ENCODE data around the gene FAM184B.

- TF ChIP-seq EP300 (conservative IDR thresholded peaks at IDR 0.05; ENCODE audit: poor library complexity, severe bottlenecking), result no peak
- no peak for TF ChIP-seq CTCF (IDR thresholded peaks at IDR 0.05; ENCODE audit: poor library complexity, severe bottlenecking)
- no peak for TF ChIP-seq RAD21 (conservative IDR thresholded peaks at IDR 0.05)
Observed at GRCh38 chr4:17770845-17771244, 10.6 kb downstream of the FAM184B start.

Measured in neural cell (in vitro differentiated cells).